HG02610 (cell line): Measurements from ENCODE around the gene KCNAB1.
"Not testable (repeated sequence)": the region's sequence is repeated elsewhere in the genome, so short reads cannot be mapped to it uniquely, and the experiment has no call there.

Source experiments
- ATAC-seq: cut with Tn5 transposase; IDR thresholded peaks from one replicate; pipeline ENCODE4 v1.9.1; 2021; ENCODE audit warnings: mild to moderate bottlenecking, moderate library complexity; ENCODE audit not compliant: unreplicated experiment

The KCNAB1 gene

DNA sequence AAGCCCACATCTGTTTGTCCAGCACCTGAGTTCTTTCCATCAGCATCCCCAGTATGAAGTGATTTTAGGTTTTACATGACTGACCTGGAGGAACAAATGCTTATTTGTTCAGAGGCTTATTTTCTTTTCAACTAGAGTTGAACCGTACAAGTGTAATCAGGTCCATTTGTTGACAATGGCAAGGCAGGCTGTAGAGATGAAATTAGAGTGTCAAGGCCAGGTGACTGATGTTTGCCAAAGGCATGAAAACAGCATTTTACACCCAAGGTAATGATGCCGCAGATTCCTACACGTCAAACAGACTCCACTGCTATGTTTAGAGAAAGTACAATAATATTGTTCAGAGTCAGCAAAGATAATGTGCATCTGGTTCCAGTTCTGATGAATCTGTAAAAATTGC lies 96.5 kb downstream of the KCNAB1 start:
- no peak for ATAC-seq

DNA sequence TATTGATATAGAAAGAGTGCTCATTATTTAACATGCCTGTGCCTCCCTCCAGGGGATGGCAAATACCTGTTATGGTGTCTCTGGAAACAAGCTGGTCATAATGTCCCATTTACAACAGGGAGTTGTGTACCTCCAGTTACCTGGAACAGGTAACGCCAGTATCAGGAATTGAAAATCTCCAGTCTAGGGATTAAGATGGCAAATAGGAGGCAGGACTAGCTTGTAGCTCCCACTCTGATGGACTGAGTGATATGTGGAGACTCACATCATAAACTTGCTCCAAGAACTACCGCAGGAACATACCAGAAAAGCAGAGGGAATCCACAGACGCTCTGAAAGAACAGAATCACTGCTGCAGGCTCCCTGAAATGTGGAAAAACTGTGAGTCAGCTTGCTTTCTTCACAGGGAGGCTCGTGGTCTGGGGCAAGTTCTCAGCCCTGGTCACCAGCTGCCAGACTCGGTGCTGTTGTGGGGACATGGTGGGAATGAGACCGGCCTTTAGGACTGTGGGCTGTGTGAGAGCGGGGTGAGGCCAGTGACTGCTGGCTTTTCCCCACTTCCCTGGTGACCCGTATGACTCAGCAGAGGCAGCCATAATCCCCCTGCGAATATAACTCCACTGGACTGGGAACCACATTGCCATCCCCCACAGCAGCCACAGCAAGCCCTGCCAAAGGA lies 97.4 kb downstream of the KCNAB1 start:
- ATAC-seq: no peak

DNA sequence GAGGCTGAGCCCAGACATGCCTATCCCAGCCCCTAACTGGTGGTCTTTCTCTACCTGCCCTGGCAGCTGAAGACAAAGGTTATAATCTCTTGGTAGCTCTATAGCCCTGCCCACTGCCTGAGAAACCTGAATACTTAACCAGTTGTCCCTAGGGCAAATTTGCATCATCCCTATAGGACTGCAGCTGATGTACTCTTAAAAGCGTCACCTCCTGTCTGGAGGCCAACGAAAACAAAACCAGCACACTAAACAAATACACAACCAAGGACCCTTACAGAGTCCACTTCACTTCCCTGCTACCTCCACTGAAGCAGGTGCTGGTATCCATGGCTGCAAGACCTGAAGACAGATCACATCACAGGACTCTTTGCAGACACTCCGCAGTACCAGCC lies 98.0 kb downstream of the KCNAB1 start:
- no peak for ATAC-seq

DNA sequence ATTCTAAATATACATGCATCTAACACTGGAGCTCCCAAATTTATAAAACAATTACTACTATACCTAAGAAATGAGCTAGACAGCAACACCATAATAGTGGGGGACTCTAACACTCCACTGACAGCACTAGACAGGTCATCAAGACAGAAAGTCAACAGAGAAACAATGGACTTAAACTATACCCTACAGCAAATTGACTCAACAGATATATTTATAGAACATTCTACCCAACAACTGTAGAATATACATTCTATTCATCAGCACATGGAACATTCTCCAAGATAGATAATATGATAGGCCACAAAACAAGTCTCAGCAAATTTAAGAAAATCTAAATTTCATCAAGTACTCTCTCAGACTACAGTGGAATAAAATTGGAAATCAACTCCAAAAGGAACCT lies 102.0 kb downstream of the KCNAB1 start:
- not testable (repeated sequence) for ATAC-seq

DNA sequence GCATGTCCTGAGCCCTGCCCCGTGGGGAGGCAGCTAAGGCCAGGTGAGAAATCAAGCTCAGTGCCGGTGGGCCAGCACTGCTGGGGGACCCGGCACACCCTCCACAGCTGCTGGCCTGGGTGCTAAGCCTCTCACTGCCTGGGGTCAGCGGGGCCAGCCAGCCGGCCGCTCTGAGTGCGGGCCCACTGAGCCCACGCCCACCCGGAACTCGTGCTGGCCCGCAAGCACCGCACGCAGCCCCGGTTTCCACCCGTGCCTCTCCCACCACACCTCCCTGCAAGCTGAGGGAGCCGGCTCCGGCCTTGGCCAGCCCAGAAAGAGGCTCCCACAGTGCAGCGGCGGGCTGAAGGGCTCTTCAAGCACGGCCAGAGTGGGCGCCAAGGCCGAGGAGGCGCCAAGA lies 103.7 kb downstream of the KCNAB1 start:
- ATAC-seq: not testable (repeated sequence)

DNA sequence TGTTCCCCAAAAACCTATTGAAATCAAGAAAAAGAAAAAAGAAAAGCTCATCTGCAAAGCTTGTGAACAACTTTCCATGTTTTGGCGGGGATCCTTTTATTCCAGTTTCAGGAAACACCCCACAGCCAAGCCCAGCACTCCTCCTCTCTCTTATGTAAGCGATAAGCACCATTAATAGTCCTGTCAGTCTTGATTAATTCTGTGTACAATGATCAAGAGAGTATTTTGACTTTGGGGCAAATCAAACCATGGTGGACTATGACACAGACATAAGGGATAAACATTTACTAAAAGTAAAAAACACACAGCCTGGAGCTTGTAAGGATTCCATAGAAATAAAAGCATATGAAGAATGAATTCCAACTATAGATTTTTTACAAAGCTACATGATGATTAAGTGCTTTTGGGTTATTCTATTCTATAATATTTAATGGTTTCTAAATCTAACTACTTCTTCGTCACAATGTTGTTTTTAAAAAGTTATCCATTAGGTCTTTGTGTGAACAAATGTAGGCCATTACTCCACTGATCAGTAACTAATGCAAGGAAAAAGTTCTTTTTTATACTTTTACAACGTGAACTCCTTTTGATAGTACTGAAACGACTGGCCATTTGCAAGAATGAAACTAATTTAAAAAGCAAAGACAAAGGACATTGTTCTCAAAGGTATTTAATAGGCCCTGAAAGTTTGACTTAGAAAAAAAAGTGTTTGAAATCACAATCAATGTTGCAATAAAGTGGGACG lies 106.5 kb downstream of the KCNAB1 start:
- no peak for ATAC-seq

DNA sequence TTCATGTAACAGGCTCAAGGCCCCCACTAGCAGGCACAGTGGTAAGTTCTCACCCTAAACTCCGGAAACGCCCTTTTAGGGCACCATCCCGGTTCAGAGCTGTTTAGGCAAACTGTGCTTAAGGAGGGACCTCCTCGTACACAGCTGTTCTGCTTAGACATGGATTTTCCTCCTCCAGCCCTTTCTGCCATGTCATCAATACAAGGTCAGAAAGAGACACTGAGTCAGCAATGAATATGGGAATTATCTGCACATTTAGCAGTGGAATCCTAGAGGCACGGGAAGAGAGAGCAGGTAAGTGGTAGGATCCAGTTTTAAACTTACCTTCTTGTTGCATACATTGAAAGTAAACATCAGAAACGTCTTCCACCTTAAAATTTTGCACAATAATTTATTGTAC lies 107.3 kb downstream of the KCNAB1 start:
- no peak for ATAC-seq

DNA sequence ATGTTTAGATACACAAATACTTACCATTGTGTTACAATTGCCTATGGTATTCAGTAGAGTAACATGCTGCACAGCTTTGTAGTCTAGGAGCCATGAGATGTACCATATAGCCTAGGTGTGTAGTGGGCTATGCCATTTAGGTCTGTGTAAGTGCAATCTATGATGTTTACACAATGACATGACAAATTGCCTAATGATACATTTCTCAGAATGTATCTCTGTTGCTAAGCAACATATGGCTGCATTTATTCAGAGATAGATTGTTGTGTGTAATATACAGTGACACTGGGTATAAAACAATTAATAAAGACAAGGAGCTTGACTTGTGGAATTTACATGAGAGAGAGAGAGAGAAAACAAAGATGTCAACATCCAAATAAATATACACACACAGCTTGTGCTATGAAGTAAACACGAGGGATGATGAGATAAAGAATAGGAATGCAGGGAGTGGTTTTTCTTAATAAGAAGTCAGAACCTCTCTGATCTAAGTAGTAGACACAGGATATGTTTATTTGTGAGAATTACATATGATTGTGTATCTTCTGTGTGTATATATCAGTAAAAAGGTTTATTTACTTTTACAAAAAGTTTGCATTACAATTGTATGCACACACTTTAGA lies 110.0 kb downstream of the KCNAB1 start:
- ATAC-seq: no peak

DNA sequence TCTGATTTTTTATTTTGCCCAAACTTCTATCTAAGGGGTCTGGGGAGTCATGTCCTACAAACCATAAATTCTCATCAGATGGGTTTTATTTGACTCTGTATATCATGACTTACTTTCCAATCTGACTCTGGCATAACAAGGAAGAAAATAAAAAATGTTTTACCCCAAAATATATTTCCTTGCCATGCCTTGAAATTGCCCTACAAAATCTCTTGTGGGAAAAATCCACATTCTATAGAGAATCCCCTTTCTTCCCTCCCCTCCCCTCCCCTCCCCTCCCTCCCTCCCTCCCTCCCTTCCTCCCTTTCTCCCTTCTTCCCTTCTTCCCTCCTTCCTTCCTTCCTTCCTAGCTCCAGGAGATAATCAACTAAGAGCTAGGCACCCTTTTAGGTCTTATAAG lies 110.8 kb downstream of the KCNAB1 start:
- ATAC-seq: not testable (repeated sequence)

DNA sequence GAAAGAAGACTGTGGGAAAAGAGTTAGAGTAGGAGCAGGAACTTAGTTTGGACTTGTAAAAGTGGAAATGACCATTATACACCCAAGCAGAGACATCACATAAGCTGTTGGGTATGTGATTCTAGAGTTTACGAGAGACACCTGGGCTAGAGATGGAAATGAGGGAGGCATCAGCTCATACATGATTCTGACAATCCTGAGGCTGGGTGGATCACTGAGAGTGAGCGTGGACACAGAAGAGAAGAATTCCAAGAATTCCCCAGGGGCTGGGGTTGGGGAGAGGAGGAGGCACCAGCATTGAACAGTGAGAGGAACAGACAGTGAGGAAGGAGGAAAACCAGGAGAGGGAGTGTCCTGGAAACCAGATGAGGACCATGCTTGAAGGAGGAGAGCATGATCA lies 113.5 kb downstream of the KCNAB1 start:
- no peak for ATAC-seq

DNA sequence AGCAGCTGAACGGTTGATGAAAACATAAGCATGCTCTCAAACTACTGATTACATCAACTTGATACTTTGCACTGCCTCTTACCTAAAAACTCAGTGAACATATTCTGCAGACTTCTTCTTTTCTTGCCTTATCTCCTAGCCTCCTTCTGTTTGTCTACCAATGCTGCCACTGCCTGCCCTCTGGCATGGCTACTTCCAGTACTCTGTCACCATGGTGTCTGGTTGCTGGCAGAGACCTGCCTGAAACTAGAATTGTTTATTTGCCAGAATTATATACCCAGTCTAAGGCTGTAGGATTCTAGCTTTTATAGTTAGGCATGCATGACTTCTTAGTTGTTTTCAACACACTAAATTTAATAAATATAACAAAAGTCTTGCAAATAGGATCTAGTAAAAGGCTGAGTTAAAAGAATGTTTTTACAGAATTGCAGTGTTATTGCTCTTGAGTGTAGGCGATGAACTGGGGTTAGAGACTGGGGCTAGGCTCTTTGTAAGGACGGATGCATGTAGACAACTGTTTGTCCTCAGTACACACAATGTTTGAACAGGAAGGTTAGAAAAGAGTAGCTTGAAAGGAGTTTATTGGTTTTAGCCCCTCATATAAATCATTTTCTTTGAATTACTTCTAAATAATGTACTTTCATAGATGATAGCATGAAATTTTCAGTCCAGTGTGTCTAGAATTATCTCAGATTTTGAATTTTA lies 116.3 kb downstream of the KCNAB1 start:
- ATAC-seq: no peak

DNA sequence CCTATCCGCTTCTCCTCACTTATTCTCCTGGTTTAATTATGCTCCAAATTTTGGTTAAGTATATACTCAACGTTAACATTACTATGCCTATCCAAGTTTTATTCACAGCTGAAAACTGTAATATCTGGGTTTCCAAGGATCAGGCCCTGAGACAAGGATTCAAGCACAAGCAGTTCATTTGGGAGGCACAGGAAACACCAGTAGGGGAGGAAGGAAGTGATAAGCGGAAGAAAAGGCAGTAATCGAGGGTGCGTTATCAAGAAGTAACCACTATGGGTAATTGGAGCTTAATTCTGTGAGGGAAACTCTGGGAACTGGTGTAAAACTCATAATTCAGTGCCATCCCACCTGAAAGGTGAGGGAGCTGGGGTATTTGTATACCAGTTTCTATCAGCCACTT lies 120.3 kb downstream of the KCNAB1 start:
- ATAC-seq: no peak

DNA sequence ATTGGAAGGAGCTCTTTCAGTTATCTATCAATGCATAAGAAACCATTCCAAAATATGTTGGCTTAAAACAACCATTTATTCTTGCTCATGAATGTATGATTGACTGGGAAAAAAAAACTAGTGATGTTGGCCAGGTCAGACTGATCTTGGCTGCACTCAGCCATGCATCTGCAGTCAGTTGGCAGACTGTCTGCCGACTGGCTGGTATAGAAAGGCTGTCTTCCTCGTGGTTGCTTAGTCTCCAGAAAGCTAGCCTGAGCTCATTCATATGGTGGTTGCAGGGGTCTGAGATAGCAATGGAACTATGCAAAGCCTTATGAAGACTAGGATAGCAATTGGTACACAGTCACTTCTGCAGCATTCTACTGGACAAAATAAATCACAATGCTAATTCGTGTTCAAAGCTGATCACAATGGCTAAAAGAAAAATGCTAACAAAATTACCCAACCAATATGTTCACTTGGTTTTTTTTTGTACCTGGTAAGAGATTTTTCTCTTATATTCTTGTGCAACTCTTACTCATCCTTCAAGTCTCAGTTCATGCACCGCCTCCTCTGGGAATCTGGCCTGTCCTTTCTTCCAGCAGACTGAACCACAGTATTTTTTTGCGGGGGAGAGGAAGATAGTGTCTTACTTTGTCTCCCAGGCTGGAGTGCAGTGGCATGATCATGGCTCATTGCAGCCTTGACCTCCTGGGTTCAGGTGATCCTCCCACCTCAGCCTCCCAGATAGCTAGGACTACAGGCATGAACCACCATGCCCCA lies 126.8 kb downstream of the KCNAB1 start:
- no peak for ATAC-seq

DNA sequence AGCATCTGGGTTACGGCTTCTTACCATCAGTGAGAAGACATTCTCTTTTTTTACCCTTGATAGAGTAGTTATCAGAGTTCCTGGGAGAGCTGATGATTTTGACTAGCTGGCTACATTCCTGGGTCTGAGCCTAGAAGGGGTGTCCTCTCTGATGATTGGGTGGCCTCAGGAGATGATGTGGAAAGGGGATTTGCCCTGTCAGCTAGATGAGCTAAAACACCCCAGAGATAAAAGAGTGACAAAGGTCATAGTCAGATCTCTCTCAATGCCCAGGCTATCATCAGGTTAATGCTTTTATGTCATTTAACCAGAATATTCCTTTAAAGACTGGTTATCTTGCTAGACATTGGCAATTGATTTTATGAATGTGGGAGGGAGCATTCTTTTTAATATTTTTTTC lies 130.2 kb downstream of the KCNAB1 start:
- peak; percentile 55 for ATAC-seq

DNA sequence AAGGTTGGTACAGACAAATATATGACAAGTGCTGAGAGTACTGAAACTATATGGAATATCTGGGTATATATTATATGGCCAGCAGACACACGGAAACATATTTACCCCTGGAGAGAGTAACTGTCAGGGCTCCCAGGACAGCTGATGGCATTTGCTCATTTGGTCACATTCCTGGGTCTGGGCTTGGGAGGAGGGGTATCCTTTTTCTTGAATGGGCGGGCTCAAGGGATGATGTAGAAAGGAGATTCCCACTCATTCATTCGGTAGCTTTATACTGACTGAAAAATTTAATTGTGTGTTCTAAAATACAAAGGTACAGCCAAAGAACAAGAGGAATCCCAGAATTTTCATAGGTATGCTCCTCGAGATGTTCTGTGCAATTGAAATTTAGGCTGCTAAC lies 131.0 kb downstream of the KCNAB1 start:
- no peak for ATAC-seq

DNA sequence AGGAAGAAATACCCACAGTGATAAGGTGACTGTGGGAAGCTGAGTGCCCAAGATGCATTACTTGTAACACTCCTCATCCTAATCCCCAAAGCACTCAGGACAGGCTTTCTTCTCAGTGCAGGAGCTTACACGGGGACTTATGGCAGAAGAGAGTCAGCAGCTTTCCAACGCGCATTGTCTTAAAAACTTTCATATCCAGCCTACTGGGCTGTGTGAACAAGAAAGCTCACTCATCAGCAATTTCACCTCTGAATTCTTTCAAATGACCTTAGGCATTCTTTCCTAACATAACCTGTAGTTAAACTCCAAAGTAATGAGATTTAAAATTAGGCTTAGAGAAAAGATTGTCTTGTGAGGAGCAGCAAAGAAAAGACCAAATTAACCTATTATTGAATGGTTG lies 132.3 kb downstream of the KCNAB1 start:
- no peak for ATAC-seq

DNA sequence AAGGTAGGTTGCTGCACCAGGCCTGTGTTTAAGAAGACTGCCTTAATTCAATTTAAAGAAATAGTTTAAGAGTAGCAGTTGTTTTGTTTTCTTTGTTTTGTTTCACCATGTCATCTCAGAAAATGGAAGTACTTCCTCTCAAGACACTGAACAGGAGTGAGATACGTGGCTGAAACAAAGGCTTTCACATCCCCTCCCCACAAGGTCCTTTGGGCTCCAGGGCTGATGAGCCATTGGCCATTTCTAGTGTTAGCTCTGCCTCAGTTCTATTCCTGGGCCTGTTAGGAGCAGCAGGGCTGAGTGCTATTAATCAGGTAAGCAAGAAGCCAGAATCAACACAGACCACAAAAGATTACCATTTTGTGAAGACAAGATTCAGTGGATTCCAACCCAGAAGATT lies 132.8 kb downstream of the KCNAB1 start:
- no peak for ATAC-seq

DNA sequence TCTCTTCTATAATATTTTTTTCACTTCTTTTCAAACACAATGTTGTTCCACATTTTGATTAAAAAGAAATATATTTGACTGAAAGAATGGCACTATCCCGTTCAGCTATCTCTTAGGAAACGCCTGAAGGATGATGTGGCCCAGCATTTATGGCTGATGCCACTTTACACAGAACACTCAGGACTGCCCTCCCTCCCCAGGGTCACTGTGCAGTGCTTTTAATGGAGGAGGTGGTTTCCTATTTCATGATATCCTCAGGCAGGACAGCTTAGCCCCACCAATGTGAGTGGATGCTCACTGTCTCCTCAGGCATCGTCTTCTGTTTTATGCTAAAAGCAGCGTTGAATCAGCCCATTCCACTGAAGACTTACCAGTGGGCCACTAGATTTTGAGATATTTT lies 135.9 kb downstream of the KCNAB1 start:
- ATAC-seq: no peak

DNA sequence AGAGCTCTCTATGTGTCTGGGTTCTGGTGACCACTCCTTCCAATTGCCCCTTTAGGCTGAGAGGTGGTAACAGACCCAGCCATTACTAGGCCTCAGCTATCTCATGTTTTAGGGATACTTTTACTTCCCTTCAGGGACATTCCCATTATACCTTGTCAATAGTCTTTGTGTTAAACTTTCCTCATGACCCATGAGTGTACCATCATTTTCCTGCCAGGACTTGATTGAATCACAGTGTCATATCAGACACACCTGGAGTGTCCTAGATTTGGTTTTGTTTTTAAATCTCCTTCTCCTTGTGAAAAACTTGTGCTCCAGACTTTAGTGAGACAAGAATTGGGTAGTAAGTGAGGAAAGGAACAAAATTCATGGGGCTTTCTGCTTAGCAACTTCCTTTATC lies 136.6 kb downstream of the KCNAB1 start:
- no peak for ATAC-seq

DNA sequence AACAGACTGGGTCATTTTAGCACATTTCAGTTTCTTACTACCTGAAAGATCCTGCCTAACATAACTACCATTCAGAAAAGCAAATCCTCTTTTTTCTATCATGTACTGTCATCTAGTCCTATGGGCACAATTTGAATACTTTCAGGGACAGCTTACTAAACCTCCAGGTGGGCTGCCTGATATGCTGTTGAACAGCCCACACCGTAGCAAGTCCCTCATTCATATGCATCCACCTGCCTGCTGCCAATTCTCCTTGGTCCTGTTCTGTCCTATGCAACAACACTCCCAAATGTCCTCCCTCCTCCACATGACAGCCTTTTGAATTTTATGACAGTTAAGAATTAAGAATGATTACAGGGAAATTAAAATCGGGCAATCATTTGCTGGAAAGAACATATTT lies 137.9 kb downstream of the KCNAB1 start:
- no peak for ATAC-seq

DNA sequence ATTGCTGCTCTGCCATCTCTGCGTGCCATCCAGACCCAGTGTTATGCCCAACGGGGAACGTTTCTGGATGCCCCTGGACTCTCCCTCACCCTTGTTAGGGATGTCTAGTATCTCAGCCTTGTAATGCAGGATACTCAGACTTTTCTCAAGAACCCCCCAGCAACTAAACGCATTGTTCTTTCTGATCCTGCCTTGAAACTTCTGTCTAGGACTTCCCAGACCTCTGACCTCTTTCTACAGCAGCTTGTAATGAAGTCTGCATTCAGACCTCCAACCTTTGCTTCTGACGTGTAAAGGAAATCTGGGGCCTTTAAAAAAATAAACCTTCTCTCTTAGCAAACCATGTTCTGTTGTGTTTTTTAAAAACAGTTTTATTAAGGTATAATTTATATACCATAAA lies 139.5 kb downstream of the KCNAB1 start:
- ATAC-seq: no peak
